GM12878 (cell line): Measurements from ENCODE around the gene SRRD. TPM values are rescaled to one million over a fixed set of nuclear protein-coding genes. Genes with fewer than 3 reads are reported as not detected.

Source experiments
- ATAC-seq: fragments of 200-7000 bp; cut with Tn5 transposase; 3 replicates; pipeline ENCODE4 v1.9.1; 2020; ENCODE audit warnings: mild to moderate bottlenecking, moderate library complexity
- BruUV-seq: library from RNA; stranded (reverse); fragments of 400-500 nt; replicated peaks from 2 replicates; lab custom pipeline; 2021; lab: Mats Ljungman, UMichigan
- CTCF ChIA-PET: fragments of 300-600 bp; sonication (Branson Sonifier 250); formaldehyde crosslinking; extraction: SDS; loops from one replicate; lab custom pipeline; 2021; ENCODE audit warnings: inconsistent platforms; lab: Yijun Ruan, JAX
- POLR2A ChIA-PET: fragments of 350-600 bp; formaldehyde crosslinking; extraction: SDS; loops from one replicate; lab custom pipeline; 2021; ENCODE audit warnings: inconsistent platforms; lab: Charles Lee
- RAD21 ChIA-PET: fragments of 300-600 bp; sonication (Branson Sonifier 250); formaldehyde crosslinking; loops from one replicate; lab custom pipeline; 2023; ENCODE audit warnings: antibody characterized with exemption; ENCODE audit not compliant: unreplicated experiment; lab: Charles Lee
- SMC1A ChIA-PET: fragments of 300-600 bp; sonication (Branson Sonifier 250); formaldehyde crosslinking; loops from one replicate; lab custom pipeline; 2023; ENCODE audit not compliant: unreplicated experiment, uncharacterized antibody; lab: Charles Lee
- DNase-seq: peaks from one replicate; pipeline ENCODE4 v3.0.0-alpha.2; 2011; ENCODE audit warnings: low read depth, low spot score
- FAIRE-seq: peaks from 3 replicates; lab custom pipeline; 2011; peaks lifted over from hg19 to GRCh38; lab: Jason Lieb, UNC
- H2AFZ ChIP-seq: 2 replicates; pipeline ENCODE4 v1.6.0; 2011; ENCODE audit warnings: low read depth, low read length, control low read depth; ENCODE audit not compliant: control insufficient read depth
- H3K27ac ChIP-seq: 2 replicates; pipeline ENCODE4 v1.5.1; 2011; ENCODE audit warnings: control low read depth; ENCODE audit not compliant: control insufficient read depth, insufficient read depth
- H3K27me3 ChIP-seq, 2 experiments: replicated peaks in 1 of 2; 2 replicates each; pipeline versions ENCODE4 v1.6.0 to v1.6.1; 2011; ENCODE audit warnings: low read length in 1 of 2; ENCODE audit not compliant: control insufficient read depth in 2 of 2, insufficient read depth in 2 of 2
- H3K36me3 ChIP-seq, 2 experiments: 2 replicates each; pipeline ENCODE4 v1.5.1; 2011; ENCODE audit warnings: low read length in 1 of 2; ENCODE audit not compliant: control insufficient read depth in 2 of 2, insufficient read depth in 2 of 2
- H3K4me1 ChIP-seq: 2 replicates; pipeline ENCODE4 v1.6.1; 2011; ENCODE audit warnings: mild to moderate bottlenecking, low read length, moderate library complexity, mixed read lengths; ENCODE audit not compliant: control insufficient read depth, insufficient read depth
- H3K4me2 ChIP-seq: 2 replicates; pipeline ENCODE4 v1.6.0; 2011; ENCODE audit warnings: control low read depth; ENCODE audit not compliant: control insufficient read depth, insufficient read depth
- H3K4me3 ChIP-seq: fragments of 200-600 bp; sonication (generic); 2 replicates; pipeline ENCODE4 v1.5.1; 2016
- H3K79me2 ChIP-seq: 2 replicates; pipeline ENCODE4 v1.6.0; 2011; ENCODE audit warnings: low read length; ENCODE audit not compliant: control insufficient read depth, insufficient read depth
- H3K9ac ChIP-seq: 2 replicates; pipeline ENCODE4 v1.8.0; 2011; ENCODE audit warnings: low read length, control low read depth, mixed read lengths; ENCODE audit not compliant: control insufficient read depth, insufficient read depth
- H3K9me3 ChIP-seq: replicated peaks from 3 replicates; pipeline ENCODE4 v1.5.1; 2011; ENCODE audit warnings: mild to moderate bottlenecking, low read length; ENCODE audit not compliant: control insufficient read depth, insufficient read depth
- H4K20me1 ChIP-seq: 2 replicates; pipeline ENCODE4 v1.6.0; 2011; ENCODE audit not compliant: control insufficient read depth, insufficient read depth
- CEBPZ ChIP-seq: fragments of 150-350 bp; IDR thresholded peaks from 2 replicates; pipeline ENCODE4 v1.6.1; 2016; ENCODE audit warnings: low read depth, low read length
- FOXK2 ChIP-seq: fragments of 450-650 bp; IDR thresholded peaks from 2 replicates; pipeline ENCODE4 v1.6.1; 2017; ENCODE audit warnings: mild to moderate bottlenecking, moderate library complexity
- MAX ChIP-seq: IDR thresholded peaks from 2 replicates; pipeline ENCODE4 v1.6.1; 2012; ENCODE audit warnings: low read depth, low read length, improper control_type of control experiment
- ZZZ3 ChIP-seq: IDR thresholded peaks from 2 replicates; pipeline ENCODE4 v1.6.1; 2011; ENCODE audit warnings: low read depth; ENCODE audit not compliant: control insufficient read depth, insufficient read length
- WGBS: methylation state at CpG from one replicate; pipeline ENCODE4 v1.1.6; 2016; ENCODE audit warnings: low lambda C conversion rate; ENCODE audit not compliant: insufficient replicate concordance, insufficient coverage; ENCODE audit errors: missing lambda C conversion rate; 5-methylcytosine and 5-hydroxymethylcytosine counted together
- in situ Hi-C: fragments of 300-500 bp; cut with MboI; formaldehyde crosslinking; loops from 9 replicates; pipeline ENCODE4 v1.14.3; 2018; ENCODE audit warnings: mixed read lengths
- intact Hi-C: fragments of 100-400 bp; cut with micrococcal nuclease; formaldehyde crosslinking; loops from one replicate; pipeline ENCODE4 v1.14.2; 2022; ENCODE audit not compliant: unreplicated experiment
- polyA plus RNA-seq, 11 experiments: library from polyadenylated mRNA; depleted of rRNA in 4 of 11; unstranded in 6 of 11; stranded (reverse) in 5 of 11; fragments of >200 nt; fragmentation: Nextera tagmentation in 4 of 11; fragmentation: Illumina TruSeq in 1 of 11; extraction: Ambion mirVana in 4 of 11; extraction: Trizol in 1 of 11; gene quantifications; 1 replicate in 1 of 11; 2 replicates in 10 of 11; pipeline versions ENCODE4 v1.2.1 to v1.2.3, GENCODE V29; 2011 to 2016; ENCODE audit warnings: inconsistent platforms in 2 of 11, missing spikeins in 2 of 11, low read depth in 1 of 11
- total RNA-seq, 4 experiments: library from RNA; depleted of rRNA in 3 of 4; stranded (reverse); fragments of >200 nt in 3 of 4; fragmentation: Illumina TruSeq in 1 of 4; extraction: Trizol in 1 of 4; gene quantifications; 2 replicates each; pipeline versions ENCODE4 v1.2.1 to v1.2.3, GENCODE V29; 2013 to 2021
- TF ChIP-seq, protein P1 (sequence below): fragments of 450-650 bp; IDR thresholded peaks from 2 replicates; pipeline ENCODE4 v1.6.1; 2017; ENCODE audit warnings: mild to moderate bottlenecking, moderate library complexity
- TF ChIP-seq, protein P2 (sequence below): IDR thresholded peaks from 2 replicates; pipeline ENCODE4 v1.6.1; 2012; ENCODE audit warnings: improper control_type of control experiment, low read depth, low read length; ENCODE audit not compliant: insufficient replicate concordance

SRRD gene
- total and polyA plus RNA-seq, 10 of the 15 experiments (the other 5 are each of a cell fraction or from before 2014, with no cell fraction given): 4.1 to 50.6 (median 27.5) TPM

DNA sequence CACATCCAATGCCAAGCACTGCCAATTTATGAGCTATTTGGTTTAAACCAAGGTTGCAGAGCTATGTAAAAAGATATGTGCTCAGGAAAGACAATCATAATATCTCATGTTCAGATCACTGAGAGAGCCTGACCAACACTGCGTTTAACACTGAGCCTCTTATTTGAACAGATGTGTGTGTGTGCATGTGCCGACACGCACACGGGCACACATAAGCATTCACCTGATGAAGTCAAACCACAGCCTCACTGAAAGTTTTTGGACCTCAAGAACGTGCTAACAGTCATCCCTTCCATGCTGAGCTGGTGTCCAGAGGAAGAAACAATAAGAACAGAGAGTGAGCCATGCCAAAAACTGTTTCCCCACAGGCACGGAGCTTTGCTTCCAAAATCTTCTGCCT, 23.5 kb upstream of the SRRD start:
- in situ Hi-C loops (loop anchor here (5.0 kb wide), 2 partner anchors 58 to 93 kb away; no protein-coding TSS in a partner anchor), intact Hi-C loops (no loop called here)
- no peak overlapping the region for H3K4me2 ChIP-seq
- H3K27ac ChIP-seq: no peak overlapping the region
- WGBS: 98% methylated on average over 6 of the region's 6 CpGs
- TSS peak; percentile 14 for BruUV-seq
- H3K27me3 ChIP-seq: no peaks in the 10 kb centered on the region
- H4K20me1 ChIP-seq: no peaks in the 10 kb centered on the region
- no peak overlapping the region for H3K4me3 ChIP-seq
- H3K9me3 ChIP-seq: no peaks in the 10 kb centered on the region
- H2AFZ ChIP-seq: no peak overlapping the region
- H3K79me2 ChIP-seq: peaks cover 5% of the 10 kb centered on the region
- RAD21 ChIA-PET: interaction anchor here (0.7 to 1.8 kb wide), 9 partner anchors 19 to 96 kb away, joined by 3 to 8 read pairs (median 4); no protein-coding TSS in a partner anchor
- CTCF ChIA-PET: interaction anchor here (0.7 to 5.5 kb wide), 20 partner anchors 9 to 211 kb away, joined by 3 to 124 read pairs (median 6); partner anchors contain the start of genes HPS4 and SRRD
- no peak overlapping the region for H3K9ac ChIP-seq
- SMC1A ChIA-PET: interaction anchor here (0.7 to 5.1 kb wide), 14 partner anchors 14 to 202 kb away, joined by 3 to 73 read pairs (median 4); no protein-coding TSS in a partner anchor
- POLR2A ChIA-PET: no interaction called here
- H3K4me1 ChIP-seq: no peaks in the 10 kb centered on the region
- no peak for FAIRE-seq
- DNase-seq: no peak
- H3K36me3 ChIP-seq: peaks cover 22 to 44% of the 10 kb centered on the region in 2 experiments
- ATAC-seq: no peak
- TF ChIP-seq FOXK2 (no peak), MAX (no peak), ZZZ3 (no peak), CEBPZ (no peak)
- TF ChIP-seq, protein P1, sequence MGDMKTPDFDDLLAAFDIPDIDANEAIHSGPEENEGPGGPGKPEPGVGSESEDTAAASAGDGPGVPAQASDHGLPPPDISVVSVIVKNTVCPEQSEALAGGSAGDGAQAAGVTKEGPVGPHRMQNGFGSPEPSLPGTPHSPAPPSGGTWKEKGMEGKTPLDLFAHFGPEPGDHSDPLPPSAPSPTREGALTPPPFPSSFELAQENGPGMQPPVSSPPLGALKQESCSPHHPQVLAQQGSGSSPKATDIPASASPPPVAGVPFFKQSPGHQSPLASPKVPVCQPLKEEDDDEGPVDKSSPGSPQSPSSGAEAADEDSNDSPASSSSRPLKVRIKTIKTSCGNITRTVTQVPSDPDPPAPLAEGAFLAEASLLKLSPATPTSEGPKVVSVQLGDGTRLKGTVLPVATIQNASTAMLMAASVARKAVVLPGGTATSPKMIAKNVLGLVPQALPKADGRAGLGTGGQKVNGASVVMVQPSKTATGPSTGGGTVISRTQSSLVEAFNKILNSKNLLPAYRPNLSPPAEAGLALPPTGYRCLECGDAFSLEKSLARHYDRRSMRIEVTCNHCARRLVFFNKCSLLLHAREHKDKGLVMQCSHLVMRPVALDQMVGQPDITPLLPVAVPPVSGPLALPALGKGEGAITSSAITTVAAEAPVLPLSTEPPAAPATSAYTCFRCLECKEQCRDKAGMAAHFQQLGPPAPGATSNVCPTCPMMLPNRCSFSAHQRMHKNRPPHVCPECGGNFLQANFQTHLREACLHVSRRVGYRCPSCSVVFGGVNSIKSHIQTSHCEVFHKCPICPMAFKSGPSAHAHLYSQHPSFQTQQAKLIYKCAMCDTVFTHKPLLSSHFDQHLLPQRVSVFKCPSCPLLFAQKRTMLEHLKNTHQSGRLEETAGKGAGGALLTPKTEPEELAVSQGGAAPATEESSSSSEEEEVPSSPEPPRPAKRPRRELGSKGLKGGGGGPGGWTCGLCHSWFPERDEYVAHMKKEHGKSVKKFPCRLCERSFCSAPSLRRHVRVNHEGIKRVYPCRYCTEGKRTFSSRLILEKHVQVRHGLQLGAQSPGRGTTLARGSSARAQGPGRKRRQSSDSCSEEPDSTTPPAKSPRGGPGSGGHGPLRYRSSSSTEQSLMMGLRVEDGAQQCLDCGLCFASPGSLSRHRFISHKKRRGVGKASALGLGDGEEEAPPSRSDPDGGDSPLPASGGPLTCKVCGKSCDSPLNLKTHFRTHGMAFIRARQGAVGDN: no peak
- TF ChIP-seq, protein P2, sequence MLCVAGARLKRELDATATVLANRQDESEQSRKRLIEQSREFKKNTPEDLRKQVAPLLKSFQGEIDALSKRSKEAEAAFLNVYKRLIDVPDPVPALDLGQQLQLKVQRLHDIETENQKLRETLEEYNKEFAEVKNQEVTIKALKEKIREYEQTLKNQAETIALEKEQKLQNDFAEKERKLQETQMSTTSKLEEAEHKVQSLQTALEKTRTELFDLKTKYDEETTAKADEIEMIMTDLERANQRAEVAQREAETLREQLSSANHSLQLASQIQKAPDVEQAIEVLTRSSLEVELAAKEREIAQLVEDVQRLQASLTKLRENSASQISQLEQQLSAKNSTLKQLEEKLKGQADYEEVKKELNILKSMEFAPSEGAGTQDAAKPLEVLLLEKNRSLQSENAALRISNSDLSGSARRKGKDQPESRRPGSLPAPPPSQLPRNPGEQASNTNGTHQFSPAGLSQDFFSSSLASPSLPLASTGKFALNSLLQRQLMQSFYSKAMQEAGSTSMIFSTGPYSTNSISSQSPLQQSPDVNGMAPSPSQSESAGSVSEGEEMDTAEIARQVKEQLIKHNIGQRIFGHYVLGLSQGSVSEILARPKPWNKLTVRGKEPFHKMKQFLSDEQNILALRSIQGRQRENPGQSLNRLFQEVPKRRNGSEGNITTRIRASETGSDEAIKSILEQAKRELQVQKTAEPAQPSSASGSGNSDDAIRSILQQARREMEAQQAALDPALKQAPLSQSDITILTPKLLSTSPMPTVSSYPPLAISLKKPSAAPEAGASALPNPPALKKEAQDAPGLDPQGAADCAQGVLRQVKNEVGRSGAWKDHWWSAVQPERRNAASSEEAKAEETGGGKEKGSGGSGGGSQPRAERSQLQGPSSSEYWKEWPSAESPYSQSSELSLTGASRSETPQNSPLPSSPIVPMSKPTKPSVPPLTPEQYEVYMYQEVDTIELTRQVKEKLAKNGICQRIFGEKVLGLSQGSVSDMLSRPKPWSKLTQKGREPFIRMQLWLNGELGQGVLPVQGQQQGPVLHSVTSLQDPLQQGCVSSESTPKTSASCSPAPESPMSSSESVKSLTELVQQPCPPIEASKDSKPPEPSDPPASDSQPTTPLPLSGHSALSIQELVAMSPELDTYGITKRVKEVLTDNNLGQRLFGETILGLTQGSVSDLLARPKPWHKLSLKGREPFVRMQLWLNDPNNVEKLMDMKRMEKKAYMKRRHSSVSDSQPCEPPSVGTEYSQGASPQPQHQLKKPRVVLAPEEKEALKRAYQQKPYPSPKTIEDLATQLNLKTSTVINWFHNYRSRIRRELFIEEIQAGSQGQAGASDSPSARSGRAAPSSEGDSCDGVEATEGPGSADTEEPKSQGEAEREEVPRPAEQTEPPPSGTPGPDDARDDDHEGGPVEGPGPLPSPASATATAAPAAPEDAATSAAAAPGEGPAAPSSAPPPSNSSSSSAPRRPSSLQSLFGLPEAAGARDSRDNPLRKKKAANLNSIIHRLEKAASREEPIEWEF: no peak
